RWPE1 (cell line): ENCODE measurements around the gene GCLC.

Source experiments
- CTCF ChIA-PET: fragments of 350-600 bp; sonication (Branson Sonifier 250); formaldehyde crosslinking; extraction: SDS; loops from one replicate; lab custom pipeline; 2021; lab: Yijun Ruan, JAX
- POLR2A ChIA-PET: fragments of 400-600 bp; formaldehyde crosslinking; extraction: SDS; loops from one replicate; lab custom pipeline; 2020; ENCODE audit warnings: antibody characterized with exemption; ENCODE audit not compliant: low non-redundant PET; lab: Yijun Ruan, JAX
- DNase-seq: peaks from one replicate; pipeline ENCODE4 v3.0.0; 2012; ENCODE audit warnings: low spot score
- H3K27ac ChIP-seq: fragments of 450-650 bp; 2 replicates; pipeline ENCODE4 v1.5.1; 2017
- TF ChIP-seq, protein P1 (sequence below): fragments of 450-650 bp; conservative IDR thresholded peaks from 2 replicates; pipeline ENCODE4 v1.5.1; 2017; ENCODE audit warnings: low read depth, mild to moderate bottlenecking

Gene GCLC

GRCh38 chr6:53546281-53546680, 1.4 kb upstream of the GCLC start:
- DNase-seq, result no peak
- CTCF ChIA-PET, result interaction anchor here (0.6 kb wide), 2 partner anchors 49 to 251 kb away, joined by 3 to 4 read pairs; no protein-coding TSS in a partner anchor

DNA sequence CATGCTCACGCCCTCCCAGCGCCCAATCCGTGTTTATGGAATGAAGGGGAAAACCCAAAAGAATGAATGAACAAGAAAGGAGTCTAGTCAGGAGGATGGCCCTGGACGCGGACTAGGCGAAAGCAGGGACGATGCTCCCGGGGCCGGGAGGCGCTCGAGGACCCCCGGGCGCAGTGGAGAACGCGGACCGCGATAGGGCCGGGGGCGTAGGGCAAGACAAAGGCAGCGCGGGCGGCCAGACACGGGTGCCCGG, 758 bp downstream of the GCLC start:
- peak overlapping the region; percentile 87 for H3K27ac ChIP-seq
- DNase-seq, result peak; percentile 42
- ChIA-PET POLR2A (interaction anchor here (1.1 to 1.4 kb wide), 2 partner anchors 84 to 107 kb away, joined by 3 to 4 read pairs; no protein-coding TSS in a partner anchor), CTCF (interaction anchor here (0.5 to 2.5 kb wide), 5 partner anchors 27 to 108 kb away, joined by 3 to 9 read pairs (median 5); no protein-coding TSS in a partner anchor)
- TF ChIP-seq, protein P1, sequence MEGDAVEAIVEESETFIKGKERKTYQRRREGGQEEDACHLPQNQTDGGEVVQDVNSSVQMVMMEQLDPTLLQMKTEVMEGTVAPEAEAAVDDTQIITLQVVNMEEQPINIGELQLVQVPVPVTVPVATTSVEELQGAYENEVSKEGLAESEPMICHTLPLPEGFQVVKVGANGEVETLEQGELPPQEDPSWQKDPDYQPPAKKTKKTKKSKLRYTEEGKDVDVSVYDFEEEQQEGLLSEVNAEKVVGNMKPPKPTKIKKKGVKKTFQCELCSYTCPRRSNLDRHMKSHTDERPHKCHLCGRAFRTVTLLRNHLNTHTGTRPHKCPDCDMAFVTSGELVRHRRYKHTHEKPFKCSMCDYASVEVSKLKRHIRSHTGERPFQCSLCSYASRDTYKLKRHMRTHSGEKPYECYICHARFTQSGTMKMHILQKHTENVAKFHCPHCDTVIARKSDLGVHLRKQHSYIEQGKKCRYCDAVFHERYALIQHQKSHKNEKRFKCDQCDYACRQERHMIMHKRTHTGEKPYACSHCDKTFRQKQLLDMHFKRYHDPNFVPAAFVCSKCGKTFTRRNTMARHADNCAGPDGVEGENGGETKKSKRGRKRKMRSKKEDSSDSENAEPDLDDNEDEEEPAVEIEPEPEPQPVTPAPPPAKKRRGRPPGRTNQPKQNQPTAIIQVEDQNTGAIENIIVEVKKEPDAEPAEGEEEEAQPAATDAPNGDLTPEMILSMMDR, result no peak

More at GRCh38 chr6:53546281-53546680, 1.4 kb upstream of the GCLC start:
- TF ChIP-seq, protein P1, result no peak
- POLR2A ChIA-PET, result no interaction called here
- no peak overlapping the region for H3K27ac ChIP-seq

DNA sequence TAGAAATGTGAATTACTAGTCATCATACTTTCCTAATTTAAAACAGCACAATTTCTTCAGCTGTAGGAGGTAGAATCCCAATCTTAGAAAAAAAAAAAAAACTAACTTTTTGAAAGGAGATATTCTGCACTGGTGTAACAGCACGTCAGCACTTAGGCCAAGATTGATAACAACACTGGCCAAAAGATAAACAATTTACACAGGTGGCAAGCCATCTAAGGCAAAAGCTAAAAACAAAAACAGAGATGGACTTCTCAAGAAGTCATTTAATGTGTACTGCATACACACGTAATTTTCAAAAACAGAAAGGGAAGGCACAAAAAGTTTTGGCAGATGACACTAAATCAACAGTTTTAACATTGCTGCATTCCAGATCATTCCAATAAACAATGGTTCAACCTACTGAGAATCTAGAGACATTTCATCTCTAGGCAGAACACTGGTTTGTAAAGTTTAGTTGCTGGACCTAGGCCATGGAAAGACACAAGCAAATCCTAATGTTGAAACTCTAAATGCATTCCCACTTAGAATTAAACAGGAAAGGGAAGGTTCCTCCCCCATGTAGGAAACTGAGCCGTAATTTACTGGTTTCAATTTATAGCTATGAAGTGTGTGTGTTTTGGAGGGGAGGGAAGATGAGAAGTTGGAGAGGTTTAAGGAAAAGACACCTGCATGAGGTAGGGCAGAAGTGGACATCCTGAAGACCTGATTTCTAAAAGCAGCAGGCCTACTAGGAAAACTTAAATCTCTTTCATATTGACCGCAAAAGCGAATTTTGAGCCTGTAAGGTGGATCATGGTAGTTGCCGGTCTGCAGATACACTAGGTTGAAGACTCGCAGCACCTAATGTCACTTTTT, 1.3 kb downstream of the GCLC start:
- TF ChIP-seq, protein P1, result no peak
- CTCF ChIA-PET, result interaction anchor here (0.5 to 2.5 kb wide), 8 partner anchors 27 to 782 kb away, joined by 3 to 9 read pairs (median 4); no protein-coding TSS in a partner anchor
- POLR2A ChIA-PET, result interaction anchor here (0.6 to 1.4 kb wide), 3 partner anchors 85 to 108 kb away, joined by 3 to 4 read pairs (median 3); no protein-coding TSS in a partner anchor
- H3K27ac ChIP-seq, result peak overlapping the region; percentile 87
- DNase-seq, result no peak

DNA sequence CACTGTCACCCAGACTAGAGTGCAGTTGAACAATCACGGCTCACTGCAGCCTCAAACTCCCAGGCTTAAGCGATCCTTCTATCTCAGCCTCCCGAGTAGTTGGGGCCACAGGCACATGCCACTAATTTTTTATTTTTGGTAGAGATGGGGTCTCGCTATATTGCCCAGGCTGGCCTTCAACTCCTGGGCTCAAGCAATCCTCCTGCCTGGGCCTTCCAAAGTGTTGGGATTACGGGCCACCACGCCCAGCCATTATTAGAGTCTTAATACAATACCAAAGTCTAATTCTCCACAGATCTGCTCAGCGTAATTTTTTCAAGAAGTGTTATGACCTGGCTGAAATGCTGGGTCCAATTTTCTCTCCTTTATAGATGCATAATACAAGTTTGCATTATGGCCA, 3.0 kb downstream of the GCLC start:
- ChIA-PET CTCF (interaction anchor here (0.6 kb wide), 1 partner anchor 329 kb away, joined by 3 read pairs; no protein-coding TSS in a partner anchor), POLR2A (no interaction called here)
- H3K27ac ChIP-seq, result no peak overlapping the region
- DNase-seq, result no peak
- TF ChIP-seq, protein P1, result no peak

- DNase-seq, result no peak
- POLR2A ChIA-PET, result no interaction called here
These were observed 4.7 kb downstream of the GCLC start for GRCh38 chr6:53540129-53540692.

GRCh38 chr6:53539561-53539960, 5.3 kb downstream of the GCLC start:
- ChIA-PET CTCF (no interaction called here), POLR2A (no interaction called here)
- H3K27ac ChIP-seq, result no peak overlapping the region
- TF ChIP-seq, protein P1, result no peak
- DNase-seq, result no peak

More at GRCh38 chr6:53540129-53540692, 4.7 kb downstream of the GCLC start:
- CTCF ChIA-PET, result interaction anchor here (0.6 to 0.7 kb wide), 2 partner anchors 111 to 116 kb away, joined by 3 to 4 read pairs; no protein-coding TSS in a partner anchor
- H3K27ac ChIP-seq, result no peak overlapping the region
- TF ChIP-seq, protein P1, result no peak
